Muscle layer of duodenum (tissue), 2 donors: ENCODE data around the gene RAPGEF4.

ENCODE experiments used
- H3K27ac ChIP-seq: one replicate; pipeline ENCODE4 v1.7.0; 2013; ENCODE audit warnings: mild to moderate bottlenecking, low read length
- H3K27me3 ChIP-seq: one replicate; pipeline ENCODE4 v1.7.0; 2013; ENCODE audit warnings: low read depth, mild to moderate bottlenecking, control low read depth, low read length
- H3K36me3 ChIP-seq, 2 donors: one replicate each; pipeline ENCODE4 v1.7.0; 2013; ENCODE audit warnings: low read length in 2 of 2, control low read depth in 1 of 2, mild to moderate bottlenecking in 1 of 2; ENCODE audit not compliant: insufficient read depth in 2 of 2, control insufficient read depth in 1 of 2
- H3K4me1 ChIP-seq, 2 donors: one replicate each; pipeline ENCODE4 v1.7.0; 2013; ENCODE audit warnings: low read length in 2 of 2, mild to moderate bottlenecking in 2 of 2, control low read depth in 1 of 2, moderate library complexity in 1 of 2; ENCODE audit not compliant: insufficient read depth in 2 of 2, control insufficient read depth in 1 of 2
- H3K4me3 ChIP-seq, 2 donors: one replicate each; pipeline ENCODE4 v1.7.0; 2013; ENCODE audit warnings: low read length in 2 of 2, low read depth in 1 of 2, mild to moderate bottlenecking in 1 of 2
- H3K9me3 ChIP-seq, 2 donors: one replicate each; pipeline ENCODE4 v1.7.0; 2013; ENCODE audit warnings: low read length in 2 of 2, control low read depth in 1 of 2, mild to moderate bottlenecking in 1 of 2; ENCODE audit not compliant: control insufficient read depth in 1 of 2
- donor health status: healthy.

The RAPGEF4 gene

DNA sequence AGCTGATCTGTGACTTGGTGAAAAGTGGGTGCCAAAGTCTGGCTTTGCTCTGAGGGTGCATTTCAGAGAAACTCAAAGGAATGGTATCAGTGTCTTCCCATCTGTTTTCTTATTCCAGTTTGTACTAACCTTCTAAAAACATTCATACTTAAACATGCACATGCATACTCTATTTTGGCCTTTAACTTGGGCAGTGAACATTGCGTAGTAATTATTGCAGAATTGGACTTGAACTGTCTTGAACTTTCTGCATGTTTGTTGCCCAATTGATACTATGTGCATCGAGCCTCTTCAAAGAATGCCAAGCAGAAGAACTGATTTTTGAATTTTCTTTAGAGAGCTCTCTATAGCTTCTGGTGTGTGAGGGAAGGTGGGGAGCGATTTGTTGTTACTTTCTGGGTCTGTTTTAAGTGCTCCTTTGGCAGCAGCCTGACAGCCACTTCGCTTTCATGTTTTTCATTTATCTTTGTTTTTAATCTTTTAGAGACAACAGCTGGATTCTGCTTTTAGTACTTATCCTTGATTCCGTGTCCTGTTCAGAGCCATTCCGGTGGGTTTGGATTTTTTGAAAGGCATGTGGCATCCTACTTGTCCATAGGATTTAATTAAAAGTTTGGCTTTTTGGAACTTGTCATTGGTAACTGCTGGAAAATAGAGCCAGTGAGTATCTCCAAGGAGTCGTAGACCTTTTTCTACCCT is 159.2 kb downstream of the RAPGEF4 start:
- H3K9me3 ChIP-seq = no peaks in the 10 kb centered on the region

DNA sequence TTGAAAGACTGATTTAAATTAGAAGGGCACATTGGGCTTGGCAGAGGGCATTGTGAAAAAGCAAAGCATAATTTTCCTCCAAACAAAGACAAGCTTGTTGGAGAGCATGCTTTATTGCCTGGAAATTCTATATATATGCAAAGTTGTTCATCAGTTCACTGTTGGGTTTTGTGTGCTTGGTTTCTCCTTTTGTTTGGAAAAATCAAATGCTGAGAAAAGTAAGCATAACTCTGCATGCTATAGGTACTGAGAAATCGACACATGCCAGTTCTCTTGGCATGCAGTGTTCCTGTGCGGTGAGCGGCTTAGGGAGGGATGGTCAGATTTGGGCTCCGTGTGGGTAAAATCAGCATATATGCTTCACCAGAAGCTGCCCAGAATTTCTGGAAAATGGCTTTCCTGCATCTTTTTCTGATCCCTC is 161.0 kb downstream of the RAPGEF4 start:
- Histone ChIP-seq H3K4me1 (no peaks in the 10 kb centered on the region), H3K27me3 (no peaks in the 10 kb centered on the region), H3K27ac (no peak overlapping the region), H3K4me3 (no peak overlapping the region), H3K36me3 (no peaks in the 10 kb centered on the region), H3K9me3 (no peaks in the 10 kb centered on the region)

More for the DNA sequence above, 159.2 kb downstream of the RAPGEF4 start:
- Histone ChIP-seq H3K36me3 (no peaks in the 10 kb centered on the region), H3K4me1 (no peaks in the 10 kb centered on the region), H3K27ac (no peak overlapping the region), H3K4me3 (no peak overlapping the region), H3K27me3 (no peaks in the 10 kb centered on the region)

DNA sequence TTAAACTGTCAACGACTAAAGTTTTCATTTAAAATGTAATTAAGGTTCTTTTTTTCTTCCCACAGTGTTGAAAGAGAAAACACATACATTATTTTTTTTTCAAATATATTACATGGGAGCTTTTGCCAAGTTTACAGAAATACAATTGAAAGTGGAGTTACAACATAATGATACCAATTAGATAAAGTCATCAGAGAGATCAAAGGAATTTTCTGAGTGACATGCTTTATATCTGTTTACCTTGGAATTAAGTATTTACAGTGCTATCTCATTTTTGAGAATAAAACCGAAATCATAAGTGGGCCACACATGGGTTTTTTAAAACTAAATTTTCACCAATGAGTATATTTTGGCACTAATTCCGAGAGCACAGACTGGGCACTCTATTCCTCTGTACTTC is 165.2 kb downstream of the RAPGEF4 start:
- H3K9me3 ChIP-seq = no peaks in the 10 kb centered on the region
- H3K4me1 ChIP-seq = no peaks in the 10 kb centered on the region
- no peaks in the 10 kb centered on the region for H3K36me3 ChIP-seq
- no peaks in the 10 kb centered on the region for H3K27me3 ChIP-seq
- no peak overlapping the region for H3K27ac ChIP-seq
- H3K4me3 ChIP-seq = no peak overlapping the region

DNA sequence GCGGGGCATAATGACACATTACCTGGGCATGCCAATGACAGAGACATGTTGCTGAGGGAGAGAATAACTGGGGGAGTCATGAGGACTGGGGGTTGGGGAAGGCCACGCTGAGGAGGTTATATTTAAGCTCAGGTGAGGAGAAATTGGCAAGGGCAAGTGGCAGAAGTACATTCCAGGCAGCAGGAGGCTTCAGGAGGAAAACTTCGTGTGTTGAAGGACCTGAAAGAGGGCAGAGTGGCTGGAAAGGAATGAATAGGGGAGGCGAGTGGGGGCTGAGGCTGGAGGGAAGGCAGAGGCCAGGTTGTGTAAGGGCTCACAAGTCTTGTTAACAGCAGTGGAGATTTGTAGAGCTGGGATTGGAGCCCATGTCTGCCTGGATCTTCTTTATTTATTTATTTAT is 166.3 kb downstream of the RAPGEF4 start:
- no peak overlapping the region for H3K27ac ChIP-seq
- no peaks in the 10 kb centered on the region for H3K27me3 ChIP-seq
- H3K9me3 ChIP-seq = no peaks in the 10 kb centered on the region
- no peaks in the 10 kb centered on the region for H3K4me1 ChIP-seq
- no peak overlapping the region for H3K4me3 ChIP-seq
- H3K36me3 ChIP-seq = no peaks in the 10 kb centered on the region

DNA sequence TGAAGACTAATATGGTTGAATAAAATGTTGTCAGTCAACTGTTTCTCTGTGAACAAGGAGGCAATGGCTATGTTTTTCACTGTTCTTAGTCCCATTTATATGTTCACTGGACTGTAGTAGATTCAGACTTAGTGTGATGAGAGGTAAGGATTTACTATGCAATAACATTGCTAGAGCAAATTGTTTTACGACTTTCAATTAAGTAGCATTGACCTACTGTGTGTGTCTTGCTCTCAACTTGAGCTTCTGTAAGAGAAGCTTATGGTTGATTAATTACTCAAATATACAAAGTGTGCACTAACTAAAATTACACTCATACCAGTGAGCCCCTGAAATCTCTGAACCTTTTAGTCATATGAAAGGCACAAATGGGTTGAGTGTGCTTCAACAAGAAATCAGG is 168.6 kb downstream of the RAPGEF4 start:
- H3K4me3 ChIP-seq = no peak overlapping the region
- H3K36me3 ChIP-seq = no peaks in the 10 kb centered on the region
- H3K9me3 ChIP-seq = no peaks in the 10 kb centered on the region
- H3K27ac ChIP-seq = no peak overlapping the region
- no peaks in the 10 kb centered on the region for H3K27me3 ChIP-seq
- H3K4me1 ChIP-seq = no peaks in the 10 kb centered on the region

DNA sequence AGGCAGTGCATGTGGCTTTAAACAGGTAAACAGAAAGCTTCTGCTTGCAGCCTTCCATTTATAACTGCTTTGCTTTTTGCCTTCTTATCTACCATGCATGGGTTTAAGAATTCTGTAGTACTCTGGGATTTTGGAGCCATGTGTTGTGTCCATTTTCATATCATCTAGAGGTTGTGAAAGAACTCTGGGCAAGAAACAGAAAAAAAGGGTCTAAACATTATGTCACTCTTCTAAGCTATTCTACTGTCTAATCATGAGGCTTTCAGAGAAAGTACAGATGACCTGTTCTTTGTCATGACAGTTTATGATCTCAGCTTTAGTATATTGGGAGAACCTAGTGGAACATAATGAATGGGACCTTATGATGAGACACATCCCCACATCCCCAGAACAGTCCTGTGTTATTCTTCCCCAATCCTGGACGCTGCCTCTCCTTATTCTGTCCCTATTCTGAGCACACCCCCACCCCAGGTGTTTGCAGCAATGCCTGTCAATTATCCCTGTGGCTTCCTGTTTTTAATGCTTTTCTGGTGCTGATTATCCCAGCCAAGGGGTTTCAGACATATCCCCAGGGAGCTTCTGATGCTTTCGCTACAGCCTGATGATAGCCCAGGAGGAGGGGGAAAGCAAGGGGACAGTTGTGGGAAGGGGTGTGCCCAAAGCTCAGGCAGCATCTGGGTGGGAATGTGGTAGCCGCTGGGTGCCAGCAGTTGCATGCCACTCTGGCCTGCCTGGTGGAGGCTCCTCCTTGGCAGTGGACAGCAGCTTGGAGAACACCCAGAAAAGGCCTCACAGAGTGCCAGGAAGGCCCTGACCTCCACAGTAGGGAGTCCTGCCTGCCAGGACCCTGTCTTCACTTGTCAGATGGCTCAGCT is 170.5 kb downstream of the RAPGEF4 start:
- no peaks in the 10 kb centered on the region for H3K4me1 ChIP-seq
- no peaks in the 10 kb centered on the region for H3K27me3 ChIP-seq
- H3K27ac ChIP-seq = no peak overlapping the region
- no peaks in the 10 kb centered on the region for H3K36me3 ChIP-seq
- no peaks in the 10 kb centered on the region for H3K9me3 ChIP-seq
- H3K4me3 ChIP-seq = no peak overlapping the region

DNA sequence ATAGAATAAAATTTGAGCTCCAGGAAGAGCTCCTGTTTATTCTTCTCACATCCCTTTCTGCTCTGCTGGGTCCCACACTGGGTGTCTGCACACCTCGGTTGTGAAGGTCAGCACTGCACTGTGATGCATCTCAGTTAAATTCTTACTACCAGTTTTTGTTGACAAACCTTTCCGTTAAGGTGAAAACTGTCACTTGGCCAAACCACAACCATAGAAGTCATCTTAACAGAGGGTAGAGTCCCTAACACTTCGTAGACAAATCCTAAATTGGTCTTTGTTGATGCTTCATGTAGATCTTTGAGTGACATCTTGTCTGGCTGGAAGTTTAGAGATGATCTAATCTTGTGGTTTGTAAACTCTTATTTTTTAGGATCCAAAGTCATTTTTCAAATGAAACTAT is 172.6 kb downstream of the RAPGEF4 start:
- H3K4me3 ChIP-seq = no peak overlapping the region

DNA sequence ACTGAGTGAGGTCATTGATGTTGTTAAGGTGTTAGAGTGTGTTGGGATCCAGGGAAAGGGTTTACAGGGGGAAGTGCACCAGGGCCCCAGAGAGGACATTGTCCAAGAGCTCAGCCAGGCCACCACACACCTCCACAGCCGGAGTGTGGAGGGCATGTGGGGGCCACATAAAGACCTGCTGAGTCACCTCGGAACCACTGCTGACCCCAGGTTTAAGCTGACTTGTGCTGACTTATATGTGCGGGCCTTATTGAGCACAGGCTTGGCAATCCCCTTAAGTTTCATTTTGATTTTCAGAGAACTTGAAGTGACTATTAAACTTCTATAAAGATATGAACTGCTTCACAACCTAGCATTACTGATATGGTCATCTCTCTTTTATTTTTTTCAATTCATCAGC is 173.8 kb downstream of the RAPGEF4 start:
- Histone ChIP-seq H3K9me3 (no peaks in the 10 kb centered on the region), H3K36me3 (no peaks in the 10 kb centered on the region), H3K27ac (no peak overlapping the region), H3K4me3 (no peak overlapping the region), H3K27me3 (no peaks in the 10 kb centered on the region), H3K4me1 (no peaks in the 10 kb centered on the region)

More for the DNA sequence above, 172.6 kb downstream of the RAPGEF4 start:
- no peaks in the 10 kb centered on the region for H3K27me3 ChIP-seq
- no peak overlapping the region for H3K27ac ChIP-seq
- no peaks in the 10 kb centered on the region for H3K4me1 ChIP-seq
- H3K36me3 ChIP-seq = no peaks in the 10 kb centered on the region
- H3K9me3 ChIP-seq = no peaks in the 10 kb centered on the region

DNA sequence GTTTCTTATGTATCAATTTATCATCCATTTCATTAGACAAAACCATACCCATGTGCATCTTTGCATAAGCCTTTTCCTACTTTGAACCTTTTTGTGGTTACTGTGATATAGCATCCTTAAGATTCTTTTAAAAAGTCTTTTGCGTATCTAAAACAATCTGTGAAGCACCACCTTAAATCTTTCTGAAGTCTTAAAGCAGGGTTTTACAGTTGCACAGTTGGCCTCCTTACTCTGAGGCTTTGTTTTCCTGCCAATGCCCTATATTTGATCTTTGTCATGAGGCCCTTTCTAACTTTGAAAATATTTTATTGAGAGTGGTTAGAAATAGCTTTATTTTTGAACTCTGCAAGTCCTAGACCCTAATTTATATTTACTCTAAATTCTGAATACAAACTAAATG is 176.6 kb downstream of the RAPGEF4 start:
- Histone ChIP-seq H3K27me3 (no peaks in the 10 kb centered on the region), H3K4me3 (no peak overlapping the region), H3K36me3 (no peaks in the 10 kb centered on the region), H3K9me3 (no peaks in the 10 kb centered on the region), H3K27ac (no peak overlapping the region), H3K4me1 (no peaks in the 10 kb centered on the region)

DNA sequence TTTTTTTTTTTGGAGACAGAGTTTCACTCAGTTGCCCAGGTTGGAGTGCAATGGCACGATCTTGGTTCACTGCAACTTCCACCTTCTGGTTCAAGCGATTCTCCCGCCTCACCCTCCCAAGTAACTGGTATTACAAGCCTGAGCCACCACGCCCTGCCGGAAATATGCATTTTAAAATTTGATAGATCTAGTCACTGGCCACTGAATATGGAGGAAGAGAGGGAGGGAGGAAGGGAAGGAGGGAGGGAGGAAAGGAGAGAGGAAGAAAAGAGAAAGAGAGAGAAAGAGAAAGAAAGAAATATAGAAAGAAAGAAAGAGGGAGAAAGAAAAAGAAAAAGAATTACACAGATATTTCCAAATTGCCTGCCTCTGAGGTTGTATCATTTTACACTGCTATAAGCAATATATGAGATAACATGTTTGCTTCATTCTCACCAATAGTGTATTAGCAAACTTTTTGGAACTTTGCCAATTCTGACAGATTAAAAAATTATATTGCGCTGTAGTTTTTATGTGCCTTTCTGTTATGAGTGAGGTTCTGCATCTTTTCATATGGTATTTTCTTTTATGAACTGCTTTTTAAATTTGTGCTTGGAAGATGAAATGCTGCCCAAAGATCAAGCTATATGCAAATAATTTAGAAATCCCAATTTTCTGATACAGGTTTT is 178.8 kb downstream of the RAPGEF4 start:
- no peak overlapping the region for H3K4me3 ChIP-seq
- no peak overlapping the region for H3K27ac ChIP-seq

DNA sequence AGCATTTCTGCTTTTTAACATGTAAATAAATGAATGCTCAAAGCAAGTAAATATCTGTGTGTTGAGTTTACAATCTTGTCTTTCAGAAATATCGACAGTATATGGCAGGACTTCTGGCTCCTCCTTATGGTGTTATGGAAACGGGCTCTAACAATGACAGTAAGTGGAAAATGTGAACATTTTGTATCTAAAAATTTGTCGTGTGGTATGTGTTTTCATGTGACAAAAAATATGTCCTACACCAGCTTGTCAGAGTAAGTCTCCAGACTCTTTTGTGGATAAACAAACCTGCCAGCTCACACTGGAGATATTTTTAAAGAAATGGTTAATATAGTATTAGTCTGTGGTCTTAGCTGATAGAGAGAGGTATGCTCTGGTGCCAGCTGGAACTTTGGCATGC is 182.1 kb downstream of the RAPGEF4 start:
- Histone ChIP-seq H3K27me3 (no peaks in the 10 kb centered on the region), H3K4me3 (no peak overlapping the region), H3K36me3 (no peaks in the 10 kb centered on the region), H3K4me1 (no peaks in the 10 kb centered on the region), H3K9me3 (no peaks in the 10 kb centered on the region), H3K27ac (no peak overlapping the region)

More for the DNA sequence above, 178.8 kb downstream of the RAPGEF4 start:
- Histone ChIP-seq H3K9me3 (no peaks in the 10 kb centered on the region), H3K4me1 (no peaks in the 10 kb centered on the region), H3K27me3 (no peaks in the 10 kb centered on the region), H3K36me3 (no peaks in the 10 kb centered on the region)
